Caco-2 (cell line): Measurements from ENCODE around the gene LMBR1. TPM values are rescaled to one million over a fixed set of nuclear protein-coding genes. Genes with fewer than 3 reads are reported as not detected.

Experiments used
- BruUV-seq: library from RNA; stranded (reverse); fragments of 400-500 nt; replicated peaks from 2 replicates; lab custom pipeline; 2021; lab: Mats Ljungman, UMichigan
- CTCF ChIA-PET: fragments of 300-600 bp; sonication (Branson Sonifier 250); formaldehyde crosslinking; loops from one replicate; lab custom pipeline; 2022; ENCODE audit warnings: antibody characterized with exemption; lab: Charles Lee
- POLR2A ChIA-PET: fragments of 300-600 bp; sonication (Branson Sonifier 250); formaldehyde crosslinking; loops from one replicate; lab custom pipeline; 2022; ENCODE audit warnings: antibody characterized with exemption; lab: Charles Lee
- DNase-seq, 2 experiments: peaks; one replicate each; pipeline versions ENCODE4 v3.0.0 to v3.0.0-alpha.2; 2020 to 2022
- H3K27me3 ChIP-seq: replicated peaks from 2 replicates; pipeline ENCODE4 v1.6.0; 2011; ENCODE audit warnings: low read length; ENCODE audit not compliant: control insufficient read depth, insufficient read depth
- H3K36me3 ChIP-seq: 2 replicates; pipeline ENCODE4 v1.5.1; 2011; ENCODE audit warnings: low read length; ENCODE audit not compliant: control insufficient read depth, insufficient read depth
- H3K4me1 ChIP-seq: fragments of 250-450 bp; sonication (Bioruptor Pico); 2 replicates; pipeline ENCODE4 v1.5.1; 2020; ENCODE audit warnings: mild to moderate bottlenecking
- H3K4me3 ChIP-seq: 2 replicates; pipeline ENCODE4 v1.5.1; 2011; ENCODE audit warnings: low read depth, mild to moderate bottlenecking, control low read depth, low read length
- H3K9me3 ChIP-seq: fragments of 250-450 bp; sonication (Bioruptor Pico); 2 replicates; pipeline ENCODE4 v1.5.1; 2020; ENCODE audit warnings: mild to moderate bottlenecking, moderate library complexity
- H3K27ac Mint-ChIP-seq: one replicate; pipeline ENCODE4 v1.8.0; 2022; ENCODE audit warnings: mixed read lengths; ENCODE audit not compliant: unreplicated experiment
- H3K27me3 Mint-ChIP-seq: one replicate; pipeline ENCODE4 v1.8.0; 2022; ENCODE audit warnings: mixed read lengths; ENCODE audit not compliant: insufficient read depth, unreplicated experiment
- H3K36me3 Mint-ChIP-seq: one replicate; pipeline ENCODE4 v1.8.0; 2022; ENCODE audit warnings: mild to moderate bottlenecking, mixed read lengths; ENCODE audit not compliant: insufficient read depth, unreplicated experiment
- H3K4me1 Mint-ChIP-seq: one replicate; pipeline ENCODE4 v1.8.0; 2022; ENCODE audit warnings: low read depth, mixed read lengths; ENCODE audit not compliant: unreplicated experiment
- H3K4me3 Mint-ChIP-seq: one replicate; pipeline ENCODE4 v1.8.0; 2022; ENCODE audit warnings: mild to moderate bottlenecking, moderate library complexity, mixed read lengths; ENCODE audit not compliant: unreplicated experiment
- H3K9me3 Mint-ChIP-seq: one replicate; pipeline ENCODE4 v1.8.0; 2022; ENCODE audit warnings: mixed read lengths; ENCODE audit not compliant: unreplicated experiment
- CTCF ChIP-seq, 2 experiments: fragments of 200-600 bp in 1 of 2; IDR thresholded peaks; 1 replicate in 1 of 2; 2 replicates in 1 of 2; pipeline versions ENCODE4 v1.5.1 to v1.8.0; 2011 to 2022; ENCODE audit warnings: antibody characterized with exemption in 1 of 2, control low read depth in 1 of 2, inconsistent platforms in 1 of 2, low read depth in 1 of 2, low read length in 1 of 2, mild to moderate bottlenecking in 1 of 2, moderate library complexity in 1 of 2; ENCODE audit not compliant: insufficient read depth in 1 of 2, severe bottlenecking in 1 of 2, unreplicated experiment in 1 of 2
- intact Hi-C: fragments of 100-400 bp; cut with micrococcal nuclease; formaldehyde crosslinking; loops from one replicate; pipeline ENCODE4 v1.10.0; 2022; ENCODE audit not compliant: unreplicated experiment
- total RNA-seq: library from RNA; stranded (reverse); gene quantifications from 2 replicates; pipeline ENCODE4 v1.2.3, GENCODE V29; 2022

Gene LMBR1
- total RNA-seq, 1 experiment from 2014 or later: 77.9 TPM

GRCh38 chr7:156765901-156766656 is 126.9 kb downstream of the LMBR1 start:
- H3K4me1 Mint-ChIP-seq: peaks cover 31% of the 10 kb centered on the region
- H3K36me3 Mint-ChIP-seq: peaks cover 12% of the 10 kb centered on the region
- ChIA-PET POLR2A (no interaction called here), CTCF (interaction anchor here (0.6 kb wide), 1 partner anchor 151 kb away, joined by 3 read pairs; no protein-coding TSS in a partner anchor)
- no TSS peak for BruUV-seq
- peaks cover 4% of the 10 kb centered on the region; the same call in 1 of the 2 replicates for H3K9me3 ChIP-seq
- peak overlapping the region; percentile 11 for H3K4me3 Mint-ChIP-seq
- H3K27me3 Mint-ChIP-seq: no peaks in the 10 kb centered on the region
- no peak overlapping the region for H3K4me3 ChIP-seq
- H3K27ac Mint-ChIP-seq: peak overlapping the region; percentile 53
- no peaks in the 10 kb centered on the region for H3K36me3 ChIP-seq
- TF ChIP-seq CTCF (IDR thresholded peaks at IDR 0.05; ENCODE audit: insufficient read depth in 1 of 2, low read depth in 1 of 2, low read length in 1 of 2, severe bottlenecking in 1 of 2, unreplicated experiment in 1 of 2): no peak
- H3K4me1 ChIP-seq: peaks cover 24% of the 10 kb centered on the region
- H3K9me3 Mint-ChIP-seq: peaks cover 3% of the 10 kb centered on the region
- intact Hi-C loops: loop anchor here (1.0 to 10.0 kb wide), 4 partner anchors 152 to 954 kb away; partner anchors contain the start of gene SHH
- H3K27me3 ChIP-seq: no peaks in the 10 kb centered on the region
- DNase-seq: peak; percentile 42 to 43

- TF ChIP-seq CTCF (IDR thresholded peaks at IDR 0.05; ENCODE audit: insufficient read depth in 1 of 2, low read depth in 1 of 2, low read length in 1 of 2, severe bottlenecking in 1 of 2, unreplicated experiment in 1 of 2): no peak
- ChIA-PET CTCF (interaction anchor here (1.6 kb wide), 1 partner anchor 115 kb away, joined by 11 read pairs; no protein-coding TSS in a partner anchor), POLR2A (no interaction called here)
Observed at GRCh38 chr7:156764766-156765165, 128.2 kb downstream of the LMBR1 start.

GRCh38 chr7:156764016-156764669 is 128.8 kb downstream of the LMBR1 start:
- H3K4me3 ChIP-seq: no peak overlapping the region
- peak; percentile 73 to 78 for DNase-seq
- BruUV-seq: no TSS peak
- no peak overlapping the region for H3K27ac Mint-ChIP-seq
- peaks cover 20% of the 10 kb centered on the region for H3K4me1 ChIP-seq
- intact Hi-C loops: loop anchor here (1.0 to 10.0 kb wide), 6 partner anchors 53 to 967 kb away; no protein-coding TSS in a partner anchor
- H3K9me3 Mint-ChIP-seq: peaks cover 22% of the 10 kb centered on the region
- TF ChIP-seq CTCF (IDR thresholded peaks at IDR 0.05; ENCODE audit: insufficient read depth in 1 of 2, low read depth in 1 of 2, low read length in 1 of 2, severe bottlenecking in 1 of 2, unreplicated experiment in 1 of 2): peak; percentile 68 to 79
- peaks cover 30% of the 10 kb centered on the region for H3K4me1 Mint-ChIP-seq
- ChIA-PET CTCF (interaction anchor here (0.8 to 1.6 kb wide), 6 partner anchors 12 to 123 kb away, joined by 3 to 11 read pairs (median 4); no protein-coding TSS in a partner anchor), POLR2A (no interaction called here)
- no peaks in the 10 kb centered on the region; the same call in 1 of the 2 replicates for H3K36me3 ChIP-seq
- no peak overlapping the region for H3K4me3 Mint-ChIP-seq
- H3K27me3 ChIP-seq: no peaks in the 10 kb centered on the region
- H3K9me3 ChIP-seq: peaks cover 21% of the 10 kb centered on the region
- H3K27me3 Mint-ChIP-seq: no peaks in the 10 kb centered on the region
- H3K36me3 Mint-ChIP-seq: peaks cover 25% of the 10 kb centered on the region

More at GRCh38 chr7:156764766-156765165, 128.2 kb downstream of the LMBR1 start:
- no peak overlapping the region for H3K27ac Mint-ChIP-seq
- intact Hi-C loops: loop anchor here (1.0 to 10.0 kb wide), 7 partner anchors 53 to 967 kb away; partner anchors contain the start of gene SHH
- Histone ChIP-seq H3K4me1 (peaks cover 24% of the 10 kb centered on the region), H3K9me3 (peaks cover 15% of the 10 kb centered on the region), H3K4me3 (no peak overlapping the region), H3K27me3 (no peaks in the 10 kb centered on the region), H3K36me3 (no peaks in the 10 kb centered on the region)
- H3K36me3 Mint-ChIP-seq: peaks cover 21% of the 10 kb centered on the region
- H3K4me3 Mint-ChIP-seq: no peak overlapping the region
- H3K27me3 Mint-ChIP-seq: no peaks in the 10 kb centered on the region
- peaks cover 33% of the 10 kb centered on the region for H3K4me1 Mint-ChIP-seq
- no TSS peak for BruUV-seq
- DNase-seq: no peak
- peaks cover 16% of the 10 kb centered on the region for H3K9me3 Mint-ChIP-seq
